ENCODE data around the gene VPS54. TPM values are rescaled to one million over a fixed set of nuclear protein-coding genes. Genes with fewer than 3 reads are reported as not detected.

Gene VPS54
- total and polyA plus RNA-seq, 9 of the 15 experiments (the other 6 are each of a cell fraction or from before 2014, with no cell fraction given): 4.9 to 23.2 (median 13.2) TPM

DNA sequence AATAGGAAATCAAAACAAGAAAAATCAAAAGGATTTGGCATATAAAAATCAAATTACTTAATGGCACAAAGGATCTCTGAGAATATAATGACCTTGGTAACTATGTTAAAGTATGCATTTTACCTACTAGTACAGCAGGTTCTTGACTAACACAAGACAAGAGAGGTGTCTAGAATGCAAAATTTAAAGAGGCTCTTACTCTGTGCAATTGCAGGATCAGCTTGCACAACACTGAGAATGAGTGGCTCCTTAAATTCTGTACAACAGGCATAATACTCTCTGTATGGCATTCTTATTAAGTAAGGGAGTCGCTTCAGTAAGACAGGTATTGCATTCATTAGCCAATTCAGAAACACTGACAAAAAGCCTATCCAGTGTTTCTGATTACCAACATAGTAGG is 104.9 kb downstream of the VPS54 start:
- in situ Hi-C loops (cut with MboI): no loop called here
- POLR2A ChIA-PET: no interaction called here

More for the DNA sequence above, 104.9 kb downstream of the VPS54 start:
- TF ChIP-seq HDAC8 (tag; IDR thresholded peaks at IDR 0.05) (no peak), SFPQ (IDR thresholded peaks at IDR 0.05; ENCODE audit: low read depth, low read length) (no peak), HMGXB4 (CRISPR knock-in tag; IDR thresholded peaks at IDR 0.05) (no peak)
- Histone ChIP-seq H3K4me1 (replicated peaks in 1 of 2; ENCODE audit: control insufficient read depth in 2 of 2, insufficient read depth in 2 of 2, low read length in 2 of 2) (no peaks in the 10 kb centered on the region), H3K36me3 (ENCODE audit: control insufficient read depth, insufficient read depth, low read length) (peaks cover 32% of the 10 kb centered on the region), H3K9me3 (replicated peaks; ENCODE audit: control insufficient read depth, insufficient read depth, low read depth, low read length) (no peaks in the 10 kb centered on the region), H2AFZ (ENCODE audit: low read depth, low read length) (no peak overlapping the region), H3K27me3 (ENCODE audit: control insufficient read depth in 2 of 2, insufficient read depth in 2 of 2, low read length in 2 of 2) (no peaks in the 10 kb centered on the region), H3K4me2 (ENCODE audit: insufficient read depth, low read length) (no peak overlapping the region), H3K9ac (ENCODE audit: insufficient read depth in 1 of 2, low read depth in 2 of 2, low read length in 2 of 2) (no peak overlapping the region), H4K20me1 (replicated peaks; ENCODE audit: control insufficient read depth, insufficient read depth, low read length) (no peaks in the 10 kb centered on the region), H3K4me3 (no peak overlapping the region), H3K27ac (ENCODE audit: extremely low read depth, low read depth, low read length) (no peak overlapping the region), H3K9me1 (ENCODE audit: control insufficient read depth, insufficient read depth, low read length) (no peaks in the 10 kb centered on the region), H3K79me2 (ENCODE audit: control insufficient read depth, insufficient read depth, low read length) (no peaks in the 10 kb centered on the region)
- intact Hi-C loops (cut with micrococcal nuclease): no loop called here
- DNase-seq (ENCODE audit: extremely low read depth in 1 of 4, low spot score in 3 of 4): no peak
- no TSS peak for BruUV-seq (replicated peaks)
- 100% methylated on average over 1 of the region's 1 CpG for WGBS (ENCODE audit: insufficient coverage, low coverage, missing lambda C conversion rate)
- ATAC-seq: no peak
- FAIRE-seq: no peak
- CTCF ChIA-PET (ENCODE audit: low intra/inter-chr PET ratio): interaction anchor here (0.5 kb wide), 1 partner anchor 112 kb away, joined by 3 read pairs; no protein-coding TSS in a partner anchor

All from K562 (cell line).